Heart left ventricle (tissue), 16 donors: ENCODE measurements around the gene C13orf42. TPM values are rescaled to one million over a fixed set of nuclear protein-coding genes. Genes with fewer than 3 reads are reported as not detected.

Experiments used
- ATAC-seq, 4 donors: fragments of 200-7000 bp; cut with Tn5 transposase; one replicate each; pipeline ENCODE4 v1.9.1; 2020 to 2022; ENCODE audit warnings: moderate library complexity in 4 of 4, mild to moderate bottlenecking in 3 of 4, moderate number of reproducible peaks in 1 of 4
- DNase-seq, 5 donors: peaks; one replicate each; pipeline ENCODE4 v3.0.0-alpha.2; 2020
- H3K27ac ChIP-seq, 12 donors: fragments of 200-600 bp; sonication (generic) in 4 of 12; one replicate each; pipeline versions ENCODE4 v1.5.0 to v1.8.0; 2016 to 2022; ENCODE audit warnings: mild to moderate bottlenecking in 2 of 12
- H3K27me3 ChIP-seq, 9 donors: fragments of 200-600 bp; sonication (generic) in 2 of 9; one replicate each; pipeline versions ENCODE4 v1.5.1 to v1.8.0; 2016 to 2022; ENCODE audit warnings: mild to moderate bottlenecking in 3 of 9
- H3K36me3 ChIP-seq, 9 donors: fragments of 200-600 bp; sonication (generic) in 2 of 9; one replicate each; pipeline versions ENCODE4 v1.5.0 to v1.8.0; 2018 to 2022; ENCODE audit warnings: mild to moderate bottlenecking in 2 of 9
- H3K4me1 ChIP-seq, 12 donors: fragments of 200-600 bp; sonication (generic) in 4 of 12; one replicate each; pipeline versions ENCODE4 v1.5.0 to v1.8.0; 2016 to 2022; ENCODE audit warnings: mild to moderate bottlenecking in 3 of 12
- H3K4me3 ChIP-seq, 12 donors: fragments of 200-600 bp; sonication (generic) in 4 of 12; one replicate each; pipeline versions ENCODE4 v1.5.0 to v1.8.0; 2017 to 2022; ENCODE audit warnings: mild to moderate bottlenecking in 9 of 12, moderate library complexity in 4 of 12
- H3K9me3 ChIP-seq, 12 donors: fragments of 200-600 bp; sonication (generic) in 4 of 12; one replicate each; pipeline versions ENCODE4 v1.5.0 to v1.8.0; 2016 to 2022; ENCODE audit warnings: mild to moderate bottlenecking in 1 of 12
- POLR2A ChIP-seq, 2 donors: fragments of 450-650 bp; IDR thresholded peaks; one replicate each; pipeline ENCODE4 v1.6.1; 2017; ENCODE audit warnings: antibody characterized with exemption in 2 of 2, mild to moderate bottlenecking in 2 of 2, moderate library complexity in 2 of 2
- WGBS, 4 donors: extraction: QIAGEN DNeasy Blood & Tissue Kit in 2 of 4; methylation state at CpG; one replicate each; pipeline versions ENCODE4 v1.1.5 to v1.1.7; 2013 to 2018; 5-methylcytosine and 5-hydroxymethylcytosine counted together
- intact Hi-C, 10 donors: fragments of 100-400 bp; cut with DNase I; formaldehyde crosslinking; loops; one replicate each; pipeline versions ENCODE4 v1.11.1 to v1.14.2; 2022
- polyA plus RNA-seq, 2 donors: library from polyadenylated mRNA; stranded (reverse); fragments of 200-250 nt; gene quantifications; one replicate each; pipeline ENCODE4 v1.2.3, GENCODE V29; 2013
- total RNA-seq, 9 donors: library from RNA; depleted of rRNA in 2 of 9; stranded (reverse); fragments of >200 nt in 2 of 9; fragmentation: NEBNext Ultra II Directional in 3 of 9; extraction: Animal tissue kit (Norgen Biotek cat#: 25700) in 3 of 9; gene quantifications; one replicate each; pipeline versions ENCODE4 v1.1.0 to v1.2.4, GENCODE V29; 2016 to 2023
- TF ChIP-seq, protein P1 (sequence below), 12 donors: fragments of 200-600 bp; sonication (generic) in 4 of 12; IDR thresholded peaks; one replicate each; pipeline versions ENCODE4 v1.5.0 to v1.8.0; 2018 to 2022; ENCODE audit warnings: antibody characterized with exemption in 12 of 12, mild to moderate bottlenecking in 5 of 12
- donor health status: ischemic (EF 13 %, LVEDD 7.1; RV severe dilation, severe dysfunction).
- donor health status: healthy with polysubstance abuse.
- donor health status: DM: no; HTN: yes; CAD: no.
- donor health status: DM: no; HTN: no; CAD: no.
- donor health status: ischemic (EF 25% LVEDD 6.9; RV normal size, moderate dysfunction).
- donor health status: ischemic (EF 25% LVEDD 5.7; RV mildly dilated, moderate dysfunction).
- donor health status: healthy.
- donor health status: DM: yes; HTN: yes; CAD: no.
- donor health status: ischemic (EF 35%, LVEDD 5.7; RV mildly dilated, moderate dysfunction).
- donor health status: nonischemic (EF 11% LVEDD 7.7; RV severe dilation, severe dysfunction).
- donor health status: DM: yes; HTN: yes; CAD: no.
- donor health status: PGD.
- donor health status: ischemic (EF 29% LVEDD 5.4; RV normal size, mild dysfunction).
- donor health status: nonischemic (EF 23%, LVEDD 6.1; RV moderate dilation, normal function).

C13orf42 gene
- total and polyA plus RNA-seq, 11 donors = not detected

DNA sequence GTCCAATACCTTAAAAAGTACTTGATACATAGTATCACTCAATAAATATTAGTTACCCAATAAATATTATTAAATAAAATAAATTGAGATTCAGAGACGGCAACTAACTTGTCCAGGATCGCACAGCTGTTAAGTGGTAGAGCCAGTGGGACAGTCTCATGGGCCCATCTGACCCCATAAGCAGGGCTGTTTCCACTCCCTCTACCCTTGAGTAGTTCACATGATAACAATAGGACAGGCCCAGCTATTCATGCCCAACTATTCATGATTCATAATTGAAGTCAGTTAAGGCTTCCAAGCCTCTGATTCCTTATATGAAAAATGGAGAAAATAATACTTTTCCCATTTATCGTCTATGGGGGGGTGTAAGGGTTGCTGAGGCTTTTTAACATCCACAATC, 78.2 kb downstream of the C13orf42 start:
- no peak for ATAC-seq
- no peak for TF ChIP-seq POLR2A (IDR thresholded peaks at IDR 0.05)
- TF ChIP-seq, protein P1, sequence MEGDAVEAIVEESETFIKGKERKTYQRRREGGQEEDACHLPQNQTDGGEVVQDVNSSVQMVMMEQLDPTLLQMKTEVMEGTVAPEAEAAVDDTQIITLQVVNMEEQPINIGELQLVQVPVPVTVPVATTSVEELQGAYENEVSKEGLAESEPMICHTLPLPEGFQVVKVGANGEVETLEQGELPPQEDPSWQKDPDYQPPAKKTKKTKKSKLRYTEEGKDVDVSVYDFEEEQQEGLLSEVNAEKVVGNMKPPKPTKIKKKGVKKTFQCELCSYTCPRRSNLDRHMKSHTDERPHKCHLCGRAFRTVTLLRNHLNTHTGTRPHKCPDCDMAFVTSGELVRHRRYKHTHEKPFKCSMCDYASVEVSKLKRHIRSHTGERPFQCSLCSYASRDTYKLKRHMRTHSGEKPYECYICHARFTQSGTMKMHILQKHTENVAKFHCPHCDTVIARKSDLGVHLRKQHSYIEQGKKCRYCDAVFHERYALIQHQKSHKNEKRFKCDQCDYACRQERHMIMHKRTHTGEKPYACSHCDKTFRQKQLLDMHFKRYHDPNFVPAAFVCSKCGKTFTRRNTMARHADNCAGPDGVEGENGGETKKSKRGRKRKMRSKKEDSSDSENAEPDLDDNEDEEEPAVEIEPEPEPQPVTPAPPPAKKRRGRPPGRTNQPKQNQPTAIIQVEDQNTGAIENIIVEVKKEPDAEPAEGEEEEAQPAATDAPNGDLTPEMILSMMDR (IDR thresholded peaks at IDR 0.05) = no peak

More for the DNA sequence above, 78.2 kb downstream of the C13orf42 start:
- Histone ChIP-seq H3K36me3 (no peaks in the 10 kb centered on the region), H3K4me1 (peaks cover 0 to 10% (median 0%) of the 10 kb centered on the region in 12 donors), H3K27me3 (no peaks in the 10 kb centered on the region), H3K4me3 (no peak overlapping the region), H3K27ac (no peak overlapping the region), H3K9me3 (no peaks in the 10 kb centered on the region)
- WGBS, 4 donors = 86 to 94% (median 89%) methylated on average over 3 of the region's 3 CpGs
- intact Hi-C loops = no loop called here
- DNase-seq = no peak

Other genes starting within 250 kb of the C13orf42 start
- gene RNASEH2B, start 201.5 kb downstream of the C13orf42 start, total RNA-seq = 10 to 100 TPM; 22.7 to 53.1 (median 43.4) TPM
- gene RNASEH2B, start 201.5 kb downstream of the C13orf42 start, polyA plus RNA-seq = 10 to 100 TPM; 28.5 to 61.9 TPM
- gene FAM124A, start 111.1 kb upstream of the C13orf42 start, total RNA-seq = 10 to 100 TPM in 2 of 9 donors, 1 to 10 TPM in 7; 5.6 to 16.8 (median 8.0) TPM
- 1 to 10 TPM; 4.1 TPM for gene FAM124A, start 111.1 kb upstream of the C13orf42 start, polyA plus RNA-seq
- under 1 TPM in 1 of 9 donors, not detected in 8; 0.14 TPM for gene SERPINE3, start 228.4 kb upstream of the C13orf42 start, total RNA-seq
- not detected for gene SERPINE3, start 228.4 kb upstream of the C13orf42 start, polyA plus RNA-seq